IMR-90 (cell line): Measurements from ENCODE around the gene CDS1. TPM values are rescaled to one million over a fixed set of nuclear protein-coding genes. Genes with fewer than 3 reads are reported as not detected.

Experiments
- ATAC-seq: fragments of 200-7000 bp; cut with Tn5 transposase; 2 replicates; pipeline ENCODE4 v1.9.1; 2020; ENCODE audit warnings: low read depth, mild to moderate bottlenecking, moderate library complexity
- BruUV-seq: library from RNA; stranded (reverse); fragments of 400-500 nt; replicated peaks from 2 replicates; lab custom pipeline; 2021; lab: Mats Ljungman, UMichigan
- CTCF ChIA-PET: fragments of 300-600 bp; formaldehyde crosslinking; extraction: SDS; loops from one replicate; lab custom pipeline; 2021; ENCODE audit warnings: antibody characterized with exemption; lab: Yijun Ruan, JAX
- POLR2A ChIA-PET: fragments of 300-600 bp; sonication (Branson Sonifier 250); formaldehyde crosslinking; loops from one replicate; lab custom pipeline; 2022; ENCODE audit warnings: antibody characterized with exemption; ENCODE audit not compliant: unreplicated experiment; lab: Charles Lee
- DNase-seq: peaks from one replicate; pipeline ENCODE4 v3.0.0; 2013
- H2AFZ ChIP-seq: replicated peaks from 2 replicates; pipeline ENCODE3; 2013; ENCODE audit warnings: low read length, mild to moderate bottlenecking; ENCODE audit not compliant: poor library complexity
- H2AK5ac ChIP-seq: 2 replicates; pipeline ENCODE4 v1.6.1; 2013; ENCODE audit warnings: low read depth, low read length, inconsistent platforms
- H2AK9ac ChIP-seq: replicated peaks from 2 replicates; pipeline ENCODE3; 2013; ENCODE audit warnings: mild to moderate bottlenecking, low read depth, low read length, moderate library complexity; ENCODE audit not compliant: poor library complexity
- H2BK120ac ChIP-seq: 2 replicates; pipeline ENCODE4 v1.6.1; 2013; ENCODE audit warnings: low read depth, low read length, inconsistent platforms
- H2BK15ac ChIP-seq: 3 replicates; pipeline ENCODE4 v1.6.1; 2013; ENCODE audit warnings: low read depth, low read length, inconsistent platforms
- H2BK20ac ChIP-seq: 2 replicates; pipeline ENCODE4 v1.6.1; 2013; ENCODE audit warnings: low read depth, mild to moderate bottlenecking, inconsistent platforms, low read length, moderate library complexity
- H2BK5ac ChIP-seq: 2 replicates; pipeline ENCODE4 v1.6.1; 2013; ENCODE audit warnings: mild to moderate bottlenecking, low read depth, low read length, inconsistent platforms; ENCODE audit not compliant: poor library complexity, severe bottlenecking
- H3K14ac ChIP-seq: replicated peaks from 2 replicates; pipeline ENCODE4 v1.6.1; 2013; ENCODE audit warnings: low read depth, low read length, inconsistent platforms
- H3K18ac ChIP-seq: 2 replicates; pipeline ENCODE4 v1.6.1; 2013; ENCODE audit warnings: low read depth, low read length, control low read depth
- H3K23ac ChIP-seq: 2 replicates; pipeline ENCODE4 v1.6.1; 2013; ENCODE audit warnings: low read depth, low read length, inconsistent platforms
- H3K27ac ChIP-seq: 2 replicates; pipeline ENCODE4 v1.5.1; 2013; ENCODE audit warnings: mild to moderate bottlenecking, control low read depth, low read length; ENCODE audit not compliant: insufficient read depth
- H3K27me3 ChIP-seq: 2 replicates; pipeline ENCODE4 v1.6.1; 2013; ENCODE audit warnings: low read length; ENCODE audit not compliant: control insufficient read depth, insufficient read depth
- H3K36me3 ChIP-seq: 2 replicates; pipeline ENCODE4 v1.6.1; 2013; ENCODE audit warnings: low read length, mixed read lengths; ENCODE audit not compliant: control insufficient read depth, insufficient read depth
- H3K4ac ChIP-seq: 2 replicates; pipeline ENCODE4 v1.6.1; 2013; ENCODE audit warnings: low read depth, low read length, inconsistent platforms
- H3K4me1 ChIP-seq: 2 replicates; pipeline ENCODE4 v1.6.1; 2013; ENCODE audit warnings: low read length, mixed read lengths; ENCODE audit not compliant: control insufficient read depth, insufficient read depth
- H3K4me2 ChIP-seq: 2 replicates; pipeline ENCODE4 v1.6.1; 2013; ENCODE audit warnings: low read depth, mild to moderate bottlenecking, control low read depth, low read length, moderate library complexity
- H3K4me3 ChIP-seq: 2 replicates; pipeline ENCODE4 v1.5.1; 2013; ENCODE audit warnings: low read depth, mild to moderate bottlenecking, control low read depth, low read length, moderate library complexity; ENCODE audit not compliant: insufficient read depth
- H3K56ac ChIP-seq: 2 replicates; pipeline ENCODE4 v1.6.1; 2013; ENCODE audit warnings: low read length, inconsistent platforms; ENCODE audit not compliant: insufficient read depth; ENCODE audit errors: extremely low read depth
- H3K79me1 ChIP-seq, 2 experiments: 2 replicates each; pipeline ENCODE4 v1.6.1; 2013; ENCODE audit warnings: low read length in 2 of 2, inconsistent platforms in 1 of 2, low read depth in 1 of 2
- H3K9ac ChIP-seq: 2 replicates; pipeline ENCODE4 v1.6.1; 2013; ENCODE audit warnings: low read depth, low read length, control low read depth
- H3K9me1 ChIP-seq: 2 replicates; pipeline ENCODE4 v1.6.1; 2013; ENCODE audit warnings: low read length, inconsistent platforms; ENCODE audit not compliant: insufficient read depth
- H3K9me3 ChIP-seq: 2 replicates; pipeline ENCODE4 v1.6.1; 2013; ENCODE audit warnings: low read length; ENCODE audit not compliant: control insufficient read depth, insufficient read depth
- H4K20me1 ChIP-seq: 2 replicates; pipeline ENCODE4 v1.6.1; 2013; ENCODE audit warnings: low read length, inconsistent platforms; ENCODE audit not compliant: insufficient read depth
- H4K5ac ChIP-seq: 2 replicates; pipeline ENCODE4 v1.6.1; 2013; ENCODE audit warnings: mild to moderate bottlenecking, low read depth, low read length, control low read depth
- H4K8ac ChIP-seq, 2 experiments: 2 replicates each; pipeline ENCODE4 v1.6.1; 2013; ENCODE audit warnings: low read depth in 2 of 2, low read length in 2 of 2, control low read depth in 1 of 2, inconsistent platforms in 1 of 2
- H4K91ac ChIP-seq: 2 replicates; pipeline ENCODE4 v1.6.1; 2013; ENCODE audit warnings: low read depth, low read length, inconsistent platforms; ENCODE audit not compliant: insufficient read depth
- BHLHE40 ChIP-seq: fragments of 150-350 bp; IDR thresholded peaks from 2 replicates; pipeline ENCODE4 v1.6.1; 2016; ENCODE audit warnings: mild to moderate bottlenecking, low read depth, low read length
- CEBPB ChIP-seq: IDR thresholded peaks from 2 replicates; pipeline ENCODE4 v1.6.1; 2012; ENCODE audit warnings: low read depth, low read length, improper control_type of control experiment
- CHD1 ChIP-seq: IDR thresholded peaks from 2 replicates; pipeline ENCODE4 v1.6.1; 2012; ENCODE audit warnings: low read depth, low read length, improper control_type of control experiment
- CTCF ChIP-seq: conservative IDR thresholded peaks from 2 replicates; pipeline ENCODE4 v1.5.1; 2012; ENCODE audit warnings: mild to moderate bottlenecking, low read depth, low read length, improper control_type of control experiment
- FOS ChIP-seq: fragments of 150-350 bp; IDR thresholded peaks from 2 replicates; pipeline ENCODE4 v1.6.1; 2016; ENCODE audit warnings: low read depth, low read length
- MAFK ChIP-seq: IDR thresholded peaks from 2 replicates; pipeline ENCODE4 v1.6.1; 2012; ENCODE audit warnings: low read depth, low read length, improper control_type of control experiment
- MAZ ChIP-seq: IDR thresholded peaks from 2 replicates; pipeline ENCODE4 v1.6.1; 2012; ENCODE audit warnings: low read depth, mild to moderate bottlenecking, low read length, improper control_type of control experiment, moderate library complexity, borderline replicate concordance
- MXI1 ChIP-seq: IDR thresholded peaks from 2 replicates; pipeline ENCODE4 v1.6.1; 2012; ENCODE audit warnings: low read depth, mild to moderate bottlenecking, low read length, moderate library complexity, borderline replicate concordance
- NFE2L2 ChIP-seq: fragments of 150-350 bp; IDR thresholded peaks from 2 replicates; pipeline ENCODE4 v1.6.1; 2016; ENCODE audit warnings: low read depth, mild to moderate bottlenecking, low read length
- POLR2A ChIP-seq: IDR thresholded peaks from 2 replicates; pipeline ENCODE4 v1.6.1; 2012; ENCODE audit warnings: mild to moderate bottlenecking, low read depth, low read length
- RAD21 ChIP-seq: IDR thresholded peaks from 2 replicates; pipeline ENCODE4 v1.6.1; 2012; ENCODE audit warnings: low read length, improper control_type of control experiment
- RCOR1 ChIP-seq: IDR thresholded peaks from 2 replicates; pipeline ENCODE4 v1.6.1; 2012; ENCODE audit warnings: mild to moderate bottlenecking, low read length, improper control_type of control experiment; ENCODE audit not compliant: insufficient replicate concordance
- RFX5 ChIP-seq: IDR thresholded peaks from 2 replicates; pipeline ENCODE4 v1.8.0; 2012; ENCODE audit warnings: low read depth, mild to moderate bottlenecking, low read length, moderate library complexity
- SMC3 ChIP-seq: fragments of 150-350 bp; IDR thresholded peaks from 2 replicates; pipeline ENCODE4 v1.6.1; 2016; ENCODE audit warnings: low read depth, mild to moderate bottlenecking, antibody characterized with exemption, low read length, moderate library complexity
- WGBS, 2 experiments: methylation state at CpG; one replicate each; pipeline versions ENCODE4 v1.1.5 to v1.1.7; 2013; ENCODE audit warnings: missing lambda C conversion rate in 2 of 2; ENCODE audit not compliant: insufficient read length in 1 of 2; ENCODE audit errors: extremely low coverage in 2 of 2; 5-methylcytosine and 5-hydroxymethylcytosine counted together
- dilution Hi-C: fragments of 300-500 bp; cut with HindIII; formaldehyde crosslinking; loops from one replicate; pipeline ENCODE4 v1.14.3; 2018; ENCODE audit warnings: low sequenced_read_pairs; ENCODE audit not compliant: unreplicated experiment
- in situ Hi-C: fragments of 300-500 bp; cut with MboI; formaldehyde crosslinking; loops from 3 replicates; pipeline ENCODE4 v1.14.3; 2019; ENCODE audit warnings: low sequenced_read_pairs, inconsistent platforms, mixed read lengths
- intact Hi-C: fragments of 100-400 bp; cut with micrococcal nuclease; formaldehyde crosslinking; loops from 2 replicates; pipeline ENCODE4 v1.10.0; 2022
- polyA plus RNA-seq, 3 experiments: library from polyadenylated mRNA; depleted of rRNA; stranded (reverse); fragments of >200 nt; gene quantifications; 2 replicates each; pipeline ENCODE4 v1.2.3, GENCODE V29; 2012; ENCODE audit warnings: low replicate concordance in 1 of 3
- total RNA-seq: library from RNA; depleted of rRNA; stranded (reverse); fragments of >200 nt; gene quantifications from 2 replicates; pipeline ENCODE4 v1.2.3, GENCODE V29; 2012
- TF ChIP-seq, protein P1 (sequence below): fragments of 150-350 bp; IDR thresholded peaks from 2 replicates; pipeline ENCODE4 v1.6.1; 2016; ENCODE audit warnings: low read depth, mild to moderate bottlenecking, low read length, moderate library complexity, borderline replicate concordance
- TF ChIP-seq, protein P2 (sequence below): fragments of 150-350 bp; IDR thresholded peaks from 2 replicates; pipeline ENCODE4 v1.6.1; 2017; ENCODE audit warnings: mild to moderate bottlenecking, antibody characterized with exemption, low read length, low read depth

Gene CDS1
- total and polyA plus RNA-seq, 2 of the 4 experiments (the other 2 are of a cell fraction): under 0.01 to 0.02 TPM

GRCh38 chr4:84685105-84685504 is 102.2 kb downstream of the CDS1 start:
- Histone ChIP-seq H3K14ac (no peak overlapping the region), H4K91ac (no peak overlapping the region), H3K9me1 (peaks cover 17% of the 10 kb centered on the region), H3K23ac (no peak overlapping the region), H4K5ac (no peak overlapping the region), H2AK5ac (no peak overlapping the region), H3K27me3 (no peaks in the 10 kb centered on the region), H2BK20ac (no peak overlapping the region), H2BK5ac (no peak overlapping the region), H2BK15ac (no peak overlapping the region), H3K9ac (no peak overlapping the region), H4K20me1 (0 out of 2 replicates have a peak, but pooled peaks cover 8% of the 10 kb centered on the region), H4K8ac (no peak overlapping the region), H3K4me3 (no peak overlapping the region), H3K79me1 (peaks cover 0 to 14% of the 10 kb centered on the region in 2 experiments; a peak in 1 of 4 replicates), H2AK9ac (no peak overlapping the region), H3K4ac (no peak overlapping the region), H3K4me2 (no peak overlapping the region), H3K27ac (no peak overlapping the region), H2BK120ac (no peak overlapping the region), H2AFZ (no peak overlapping the region), H3K36me3 (peaks cover 29% of the 10 kb centered on the region), H3K9me3 (no peaks in the 10 kb centered on the region), H3K56ac (no peak overlapping the region), H3K4me1 (peaks cover 7% of the 10 kb centered on the region), H3K18ac (no peak overlapping the region)
- TF ChIP-seq FOS (no peak), SMC3 (no peak), CHD1 (no peak), RFX5 (no peak), MAFK (no peak), MXI1 (no peak), CEBPB (no peak), BHLHE40 (no peak), RCOR1 (no peak), RAD21 (no peak), POLR2A (no peak), NFE2L2 (no peak), CTCF (no peak), MAZ (no peak)
- TF ChIP-seq, protein P1, sequence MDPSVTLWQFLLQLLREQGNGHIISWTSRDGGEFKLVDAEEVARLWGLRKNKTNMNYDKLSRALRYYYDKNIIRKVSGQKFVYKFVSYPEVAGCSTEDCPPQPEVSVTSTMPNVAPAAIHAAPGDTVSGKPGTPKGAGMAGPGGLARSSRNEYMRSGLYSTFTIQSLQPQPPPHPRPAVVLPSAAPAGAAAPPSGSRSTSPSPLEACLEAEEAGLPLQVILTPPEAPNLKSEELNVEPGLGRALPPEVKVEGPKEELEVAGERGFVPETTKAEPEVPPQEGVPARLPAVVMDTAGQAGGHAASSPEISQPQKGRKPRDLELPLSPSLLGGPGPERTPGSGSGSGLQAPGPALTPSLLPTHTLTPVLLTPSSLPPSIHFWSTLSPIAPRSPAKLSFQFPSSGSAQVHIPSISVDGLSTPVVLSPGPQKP: no peak
- TF ChIP-seq, protein P2, sequence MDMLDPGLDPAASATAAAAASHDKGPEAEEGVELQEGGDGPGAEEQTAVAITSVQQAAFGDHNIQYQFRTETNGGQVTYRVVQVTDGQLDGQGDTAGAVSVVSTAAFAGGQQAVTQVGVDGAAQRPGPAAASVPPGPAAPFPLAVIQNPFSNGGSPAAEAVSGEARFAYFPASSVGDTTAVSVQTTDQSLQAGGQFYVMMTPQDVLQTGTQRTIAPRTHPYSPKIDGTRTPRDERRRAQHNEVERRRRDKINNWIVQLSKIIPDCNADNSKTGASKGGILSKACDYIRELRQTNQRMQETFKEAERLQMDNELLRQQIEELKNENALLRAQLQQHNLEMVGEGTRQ: no peak
- WGBS, 2 experiments: no CpG with 5 or more reads among the region's 1 CpG
- dilution Hi-C loops: no loop called here
- no TSS peak for BruUV-seq
- ATAC-seq: no peak
- ChIA-PET CTCF (no interaction called here), POLR2A (no interaction called here)
- in situ Hi-C loops: no loop called here
- DNase-seq: no peak
- intact Hi-C loops: no loop called here
